Osteoblast (primary cell): ENCODE results near the gene IFT20. TPM values are rescaled to one million over a fixed set of nuclear protein-coding genes. Genes with fewer than 3 reads are reported as not detected.

Experiments
- DNase-seq: peaks from one replicate; pipeline ENCODE4 v3.0.0; 2011; ENCODE audit warnings: low spot score, mixed read lengths; ENCODE audit not compliant: insufficient read length; ENCODE audit errors: missing footprints
- H2AFZ ChIP-seq: 2 replicates; pipeline ENCODE4 v1.6.0; 2011; ENCODE audit warnings: mild to moderate bottlenecking, low read length
- H3K27ac ChIP-seq: 2 replicates; pipeline ENCODE4 v1.5.1; 2011; ENCODE audit warnings: mild to moderate bottlenecking, low read depth, low read length, moderate library complexity
- H3K27me3 ChIP-seq: 2 replicates; pipeline ENCODE4 v1.6.0; 2012; ENCODE audit warnings: mild to moderate bottlenecking, control low read depth, inconsistent platforms, low read length, moderate library complexity; ENCODE audit not compliant: insufficient read depth
- H3K36me3 ChIP-seq: 2 replicates; pipeline ENCODE4 v1.5.1; 2011; ENCODE audit warnings: mild to moderate bottlenecking, low read length, control low read depth, moderate library complexity; ENCODE audit not compliant: insufficient read depth
- H3K4me1 ChIP-seq: 2 replicates; pipeline ENCODE4 v1.5.1; 2011; ENCODE audit warnings: mild to moderate bottlenecking, low read length, control low read depth, moderate library complexity; ENCODE audit not compliant: insufficient read depth
- H3K4me2 ChIP-seq: 2 replicates; pipeline ENCODE4 v1.6.0; 2011; ENCODE audit warnings: mild to moderate bottlenecking, low read length; ENCODE audit not compliant: insufficient read depth
- H3K4me3 ChIP-seq: fragments of 200-600 bp; sonication (generic); 3 replicates; pipeline ENCODE4 v1.5.1; 2012; ENCODE audit warnings: mild to moderate bottlenecking, low read length, inconsistent platforms; ENCODE audit not compliant: insufficient read depth
- H3K79me2 ChIP-seq: 2 replicates; pipeline ENCODE4 v1.6.0; 2012; ENCODE audit warnings: mild to moderate bottlenecking, low read length, control low read depth, inconsistent platforms; ENCODE audit not compliant: insufficient read depth
- H3K9me3 ChIP-seq: 2 replicates; pipeline ENCODE4 v1.5.1; 2011; ENCODE audit warnings: low read depth, low read length, control low read depth
- H4K20me1 ChIP-seq: 2 replicates; pipeline ENCODE4 v1.6.0; 2012; ENCODE audit warnings: mild to moderate bottlenecking, low read length, control low read depth; ENCODE audit not compliant: insufficient read depth
- total RNA-seq: library from RNA; depleted of rRNA; stranded (reverse); fragments of >200 nt; gene quantifications from 2 replicates; pipeline ENCODE4 v1.2.3, GENCODE V29; 2012
- TF ChIP-seq, protein P1 (sequence below): IDR thresholded peaks from 2 replicates; pipeline ENCODE4 v1.5.1; 2011; ENCODE audit warnings: mild to moderate bottlenecking, low read depth, low read length, moderate library complexity; ENCODE audit errors: extremely low read depth

Gene IFT20
- total RNA-seq, 1 donor, result 59.4 TPM

DNA sequence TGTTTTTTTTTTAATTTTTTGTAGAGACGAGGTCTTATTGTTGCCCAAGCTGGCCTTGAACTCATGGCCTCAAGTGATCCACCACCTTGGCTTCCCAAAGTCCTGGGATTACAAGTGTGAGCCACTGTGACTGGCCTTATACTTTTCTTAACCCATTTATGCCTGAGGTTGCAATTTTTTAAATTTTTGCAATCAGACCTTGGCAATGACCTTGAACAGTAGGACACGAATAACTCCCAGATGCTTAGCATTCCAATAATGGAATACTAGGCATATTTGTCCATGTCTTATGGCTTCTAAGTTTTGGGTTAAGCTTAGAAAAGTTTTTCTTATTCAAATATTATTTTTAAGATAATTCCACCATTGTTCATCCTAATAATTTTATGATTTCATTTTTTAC is 44.6 kb downstream of the IFT20 start:
- TF ChIP-seq, protein P1, sequence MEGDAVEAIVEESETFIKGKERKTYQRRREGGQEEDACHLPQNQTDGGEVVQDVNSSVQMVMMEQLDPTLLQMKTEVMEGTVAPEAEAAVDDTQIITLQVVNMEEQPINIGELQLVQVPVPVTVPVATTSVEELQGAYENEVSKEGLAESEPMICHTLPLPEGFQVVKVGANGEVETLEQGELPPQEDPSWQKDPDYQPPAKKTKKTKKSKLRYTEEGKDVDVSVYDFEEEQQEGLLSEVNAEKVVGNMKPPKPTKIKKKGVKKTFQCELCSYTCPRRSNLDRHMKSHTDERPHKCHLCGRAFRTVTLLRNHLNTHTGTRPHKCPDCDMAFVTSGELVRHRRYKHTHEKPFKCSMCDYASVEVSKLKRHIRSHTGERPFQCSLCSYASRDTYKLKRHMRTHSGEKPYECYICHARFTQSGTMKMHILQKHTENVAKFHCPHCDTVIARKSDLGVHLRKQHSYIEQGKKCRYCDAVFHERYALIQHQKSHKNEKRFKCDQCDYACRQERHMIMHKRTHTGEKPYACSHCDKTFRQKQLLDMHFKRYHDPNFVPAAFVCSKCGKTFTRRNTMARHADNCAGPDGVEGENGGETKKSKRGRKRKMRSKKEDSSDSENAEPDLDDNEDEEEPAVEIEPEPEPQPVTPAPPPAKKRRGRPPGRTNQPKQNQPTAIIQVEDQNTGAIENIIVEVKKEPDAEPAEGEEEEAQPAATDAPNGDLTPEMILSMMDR, result no peak
- H2AFZ ChIP-seq, result no peak overlapping the region
- no peaks in the 10 kb centered on the region for H3K79me2 ChIP-seq
- no peak overlapping the region for H3K27ac ChIP-seq
- no peaks in the 10 kb centered on the region for H3K36me3 ChIP-seq
- no peak overlapping the region for H3K4me3 ChIP-seq
- H3K27me3 ChIP-seq, result peaks cover 5% of the 10 kb centered on the region
- no peak for DNase-seq
- no peaks in the 10 kb centered on the region for H4K20me1 ChIP-seq
- H3K4me2 ChIP-seq, result no peak overlapping the region
- no peaks in the 10 kb centered on the region for H3K4me1 ChIP-seq
- H3K9me3 ChIP-seq, result no peaks in the 10 kb centered on the region

DNA sequence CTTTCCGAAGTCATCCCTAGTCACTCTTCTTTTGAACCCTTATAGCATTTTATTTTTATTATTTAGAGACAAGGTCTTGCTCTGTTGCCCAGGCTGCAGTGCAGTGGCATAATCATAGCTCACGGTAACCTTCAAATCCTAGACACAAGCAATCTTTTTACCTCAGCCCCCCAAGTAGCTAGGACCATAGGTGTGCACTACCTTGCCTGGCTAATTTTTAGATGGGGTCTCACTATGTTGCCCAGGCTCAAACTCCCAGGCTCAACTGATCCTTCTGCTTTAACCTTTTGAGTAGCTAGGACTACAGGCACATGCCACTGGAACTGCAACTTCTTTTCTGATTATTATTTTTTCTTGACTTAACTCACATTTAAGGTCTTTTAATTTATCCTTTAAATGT is 49.3 kb downstream of the IFT20 start:
- H3K27ac ChIP-seq, result no peak overlapping the region
- no peak overlapping the region for H3K4me3 ChIP-seq
- no peak overlapping the region for H3K4me2 ChIP-seq
- H3K36me3 ChIP-seq, result no peaks in the 10 kb centered on the region
- TF ChIP-seq, protein P1, result no peak
- H3K79me2 ChIP-seq, result no peaks in the 10 kb centered on the region
- DNase-seq, result no peak
- no peaks in the 10 kb centered on the region for H3K9me3 ChIP-seq
- peaks cover 12% of the 10 kb centered on the region for H3K4me1 ChIP-seq
- no peak overlapping the region for H2AFZ ChIP-seq
- H4K20me1 ChIP-seq, result no peaks in the 10 kb centered on the region
- H3K27me3 ChIP-seq, result peaks cover under 1% of the 10 kb centered on the region

GRCh38 chr17:28282596-28282995 is 52.7 kb downstream of the IFT20 start:
- no peaks in the 10 kb centered on the region for H4K20me1 ChIP-seq
- no peak overlapping the region for H3K4me3 ChIP-seq
- TF ChIP-seq, protein P1, result no peak
- H3K9me3 ChIP-seq, result no peaks in the 10 kb centered on the region
- no peaks in the 10 kb centered on the region for H3K79me2 ChIP-seq
- peak overlapping the region; percentile 71 for H3K27ac ChIP-seq
- peak overlapping the region; percentile 6 for H3K4me2 ChIP-seq
- no peak for DNase-seq
- H2AFZ ChIP-seq, result no peak overlapping the region
- H3K36me3 ChIP-seq, result no peaks in the 10 kb centered on the region
- H3K27me3 ChIP-seq, result no peaks in the 10 kb centered on the region
- peaks cover 26% of the 10 kb centered on the region for H3K4me1 ChIP-seq

GRCh38 chr17:28280826-28281225 is 54.4 kb downstream of the IFT20 start:
- no peak for DNase-seq
- H2AFZ ChIP-seq, result no peak overlapping the region
- H4K20me1 ChIP-seq, result no peaks in the 10 kb centered on the region
- H3K79me2 ChIP-seq, result no peaks in the 10 kb centered on the region
- no peak overlapping the region for H3K4me2 ChIP-seq
- H3K27me3 ChIP-seq, result no peaks in the 10 kb centered on the region
- TF ChIP-seq, protein P1, result no peak
- no peak overlapping the region for H3K27ac ChIP-seq
- H3K36me3 ChIP-seq, result no peaks in the 10 kb centered on the region
- H3K4me3 ChIP-seq, result no peak overlapping the region
- peaks cover 26% of the 10 kb centered on the region for H3K4me1 ChIP-seq
- no peaks in the 10 kb centered on the region for H3K9me3 ChIP-seq
